GM21786 (cell line): ENCODE measurements around the gene DOK1.

Source experiments
- ATAC-seq: cut with Tn5 transposase; IDR thresholded peaks from one replicate; pipeline ENCODE4 v1.9.1; 2021; ENCODE audit not compliant: unreplicated experiment

Gene DOK1

DNA sequence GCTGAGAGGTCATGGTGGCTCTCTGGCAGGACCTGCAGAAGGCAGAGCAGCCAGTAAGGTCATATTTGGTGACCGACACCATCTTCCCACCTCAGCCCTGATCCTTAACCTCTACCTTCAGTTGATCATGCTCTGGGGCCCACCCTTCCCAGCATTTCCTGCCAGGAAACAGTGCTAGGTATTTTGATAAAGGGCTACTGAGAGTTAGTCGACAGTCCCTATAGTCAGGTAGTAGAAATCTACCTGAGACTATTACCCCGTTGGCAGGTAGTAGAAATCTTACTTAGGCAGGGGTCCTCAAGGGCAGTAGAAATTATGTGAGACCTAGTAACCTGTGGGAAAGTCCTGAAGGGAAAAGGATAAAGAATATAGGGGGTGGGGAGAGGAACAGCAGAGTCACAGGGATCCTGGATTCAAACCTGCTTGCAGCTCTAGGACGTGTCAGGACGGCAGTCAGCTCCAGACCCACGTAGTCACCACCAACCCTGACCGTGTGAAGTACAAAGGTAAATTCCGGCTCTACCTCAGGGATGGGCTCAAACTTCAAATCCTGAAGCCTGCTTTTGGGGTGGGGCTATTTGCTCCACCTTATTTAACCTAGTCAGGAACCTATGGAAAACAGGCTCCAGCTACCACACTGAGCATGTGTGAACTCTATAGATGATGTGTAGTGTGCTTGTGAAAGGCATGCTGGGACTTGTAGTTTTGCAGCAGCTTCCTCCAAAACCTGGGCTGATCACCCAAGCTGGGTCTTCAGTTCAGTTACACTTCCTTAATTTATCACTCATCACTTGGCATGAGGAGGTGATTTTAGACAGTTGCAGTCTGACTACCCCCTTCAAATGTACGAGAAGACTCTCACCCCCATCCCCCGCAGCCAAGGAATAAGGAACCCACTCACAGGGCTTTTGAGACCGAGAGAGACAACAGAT lies 28.5 kb upstream of the DOK1 start, which contains the start of gene DQX1:
TSS of gene DQX1 (minus strand) at position 515 of the 932 bp plus-strand sequence. CDS start at position 13, 502 bp downstream.
- ATAC-seq: no peak

DNA sequence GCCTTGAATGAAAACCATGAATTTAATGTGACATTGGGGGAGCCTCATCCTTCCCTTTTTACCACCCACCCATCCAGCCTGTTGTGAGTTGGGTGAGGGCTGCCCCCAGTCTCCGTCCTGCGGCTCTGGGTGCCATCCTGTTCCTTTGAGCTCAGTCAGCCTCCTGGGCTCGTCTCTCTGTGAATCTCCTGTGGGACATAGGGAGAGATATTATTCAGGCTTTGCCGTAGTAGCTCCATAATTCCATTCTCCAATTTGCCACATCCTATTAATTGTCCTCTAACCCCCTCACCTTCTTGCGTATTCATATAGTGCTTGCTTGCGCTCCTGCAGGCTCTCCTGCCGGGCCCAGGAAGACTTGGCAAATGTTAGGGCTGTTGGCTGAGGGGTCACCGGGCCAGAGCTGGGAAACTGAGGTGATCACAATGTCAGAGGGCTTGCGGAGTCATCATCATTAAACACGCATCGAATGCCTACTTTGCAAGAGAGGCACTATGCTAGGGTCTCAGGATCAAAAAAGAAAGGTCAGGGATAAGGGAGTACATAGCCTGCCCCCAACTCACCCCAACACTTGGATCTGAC lies 27.8 kb upstream of the DOK1 start:
- no peak for ATAC-seq

DNA sequence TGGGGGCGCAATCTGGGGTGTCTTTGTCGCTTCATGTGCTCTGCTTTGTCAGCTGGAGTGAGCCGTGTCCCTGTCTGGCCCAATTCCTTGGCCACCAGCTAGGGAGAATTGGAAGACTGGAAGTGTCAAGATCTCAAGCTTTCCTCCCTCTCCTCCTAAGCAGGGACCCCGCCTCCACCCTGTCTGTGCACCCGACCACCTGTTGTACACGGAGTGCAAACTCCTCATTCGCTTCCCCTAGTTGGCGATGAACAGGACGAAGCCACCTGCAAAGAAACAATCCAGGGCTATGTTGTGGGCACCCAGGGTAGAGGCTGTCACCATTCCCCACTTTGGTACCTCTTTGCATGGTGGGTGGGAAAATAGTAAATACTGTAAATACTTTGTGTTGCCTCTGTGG lies 26.8 kb upstream of the DOK1 start:
- no peak for ATAC-seq

DNA sequence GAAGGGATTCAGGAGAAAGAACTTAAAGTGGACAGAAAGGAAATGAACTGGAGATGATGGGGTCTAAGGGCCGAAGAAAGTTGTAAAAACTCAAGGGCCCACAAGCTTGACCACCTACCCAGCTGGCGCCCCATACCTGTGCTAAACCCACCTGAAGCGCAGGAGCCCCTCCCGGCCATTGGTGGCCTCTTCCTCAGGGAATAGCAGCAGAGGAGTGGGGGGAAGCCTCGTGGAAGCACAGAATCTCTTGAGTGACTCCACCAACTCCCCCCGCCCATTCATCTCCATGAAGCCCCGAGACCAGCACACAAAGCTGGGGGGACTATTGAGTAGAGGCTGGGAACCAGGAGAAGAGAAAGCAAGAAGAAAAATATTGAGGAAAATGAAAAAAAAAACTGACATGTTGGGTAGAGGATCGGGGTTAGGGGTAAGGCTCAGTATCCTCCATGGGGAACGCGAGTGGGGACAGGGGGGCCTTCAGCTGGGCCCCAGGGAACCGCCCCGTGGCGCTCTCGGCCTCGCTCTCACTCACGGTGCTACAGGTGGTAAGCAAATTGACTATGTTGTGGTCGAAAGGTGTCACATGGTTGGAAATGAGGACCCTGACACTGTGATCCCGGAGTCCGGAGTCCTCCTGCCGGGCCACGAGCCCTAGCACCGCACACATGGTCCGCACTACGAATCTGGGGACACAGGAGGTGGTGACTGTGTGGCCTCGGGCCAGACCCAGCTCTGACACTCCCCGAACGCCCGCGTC lies 25.7 kb upstream of the DOK1 start:
- peak; percentile 2 for ATAC-seq

DNA sequence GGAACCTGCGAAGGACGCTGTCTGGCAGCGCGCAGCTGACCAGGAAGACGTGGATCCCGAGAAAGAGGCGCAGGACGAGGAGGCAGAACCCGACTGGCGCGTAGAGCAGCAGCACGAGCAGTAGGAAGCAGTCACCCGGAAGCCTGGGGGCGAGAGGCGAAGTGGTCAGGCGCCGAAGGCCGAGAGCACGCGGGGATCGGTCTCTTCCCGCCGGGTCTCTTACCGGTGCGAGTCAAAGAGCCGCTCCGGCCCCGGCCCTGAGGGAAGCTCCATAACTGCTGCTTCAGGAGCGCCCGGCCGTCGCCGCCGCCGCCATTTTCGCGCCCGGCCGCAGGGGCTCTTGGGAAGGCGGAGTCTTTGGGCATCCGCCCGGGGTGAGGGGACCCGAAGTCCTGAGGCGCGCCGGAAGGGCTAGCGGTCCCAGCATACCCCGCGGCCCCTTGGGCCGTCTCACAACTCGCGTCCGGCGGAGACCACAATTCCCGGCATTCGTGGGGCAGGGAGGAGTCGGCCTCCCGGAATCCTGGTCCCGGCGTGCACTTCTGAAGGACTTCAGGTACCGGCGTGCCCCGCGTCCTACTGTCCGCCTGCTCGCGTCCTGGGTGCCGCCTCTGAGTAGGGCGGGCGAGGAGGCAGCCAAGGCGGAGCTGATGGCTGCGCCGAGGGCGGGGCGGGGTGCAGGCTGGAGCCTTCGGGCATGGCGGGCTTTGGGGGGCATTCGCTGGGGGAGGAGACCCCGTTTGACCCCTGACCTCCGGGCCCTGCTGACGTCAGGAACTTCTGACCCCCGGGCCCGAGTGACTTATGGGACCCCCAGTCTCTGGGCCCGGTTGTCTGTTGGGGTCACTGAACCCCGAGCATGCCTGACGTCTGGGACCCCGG lies 24.9 kb upstream of the DOK1 start, which contains the start of the genes AUP1 and HTRA2:
TSS of gene AUP1 (minus strand) at position 350 of the 882 bp plus-strand sequence. CDS start at position 273, 77 bp downstream.
TSS of gene HTRA2 (plus strand) at position 577 of the 882 bp plus-strand sequence. CDS start at position 651, 74 bp downstream.
- peak; percentile 78 for ATAC-seq

DNA sequence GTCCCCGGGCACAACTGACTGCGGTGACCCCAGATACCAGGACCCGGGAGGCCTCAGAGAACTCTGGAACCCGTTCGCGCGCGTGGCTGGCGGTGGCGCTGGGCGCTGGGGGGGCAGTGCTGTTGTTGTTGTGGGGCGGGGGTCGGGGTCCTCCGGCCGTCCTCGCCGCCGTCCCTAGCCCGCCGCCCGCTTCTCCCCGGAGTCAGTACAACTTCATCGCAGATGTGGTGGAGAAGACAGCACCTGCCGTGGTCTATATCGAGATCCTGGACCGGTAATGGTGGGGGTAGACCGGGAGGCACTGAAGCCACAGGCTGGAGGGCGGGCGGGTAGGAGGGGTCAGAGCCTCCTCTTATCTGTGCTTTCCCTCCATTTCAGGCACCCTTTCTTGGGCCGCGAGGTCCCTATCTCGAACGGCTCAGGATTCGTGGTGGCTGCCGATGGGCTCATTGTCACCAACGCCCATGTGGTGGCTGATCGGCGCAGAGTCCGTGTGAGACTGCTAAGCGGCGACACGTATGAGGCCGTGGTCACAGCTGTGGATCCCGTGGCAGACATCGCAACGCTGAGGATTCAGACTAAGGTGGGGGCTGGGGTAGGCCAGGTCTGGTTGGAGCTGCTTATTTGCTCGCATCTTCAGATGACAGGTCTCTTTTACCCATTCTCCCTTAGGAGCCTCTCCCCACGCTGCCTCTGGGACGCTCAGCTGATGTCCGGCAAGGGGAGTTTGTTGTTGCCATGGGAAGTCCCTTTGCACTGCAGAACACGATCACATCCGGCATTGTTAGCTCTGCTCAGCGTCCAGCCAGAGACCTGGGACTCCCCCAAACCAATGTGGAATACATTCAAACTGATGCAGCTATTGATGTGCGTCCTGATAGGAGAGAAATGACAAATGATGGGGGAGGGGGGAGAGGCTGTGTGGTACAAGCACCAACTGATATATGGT lies 24.0 kb upstream of the DOK1 start:
- peak; percentile 33 for ATAC-seq

DNA sequence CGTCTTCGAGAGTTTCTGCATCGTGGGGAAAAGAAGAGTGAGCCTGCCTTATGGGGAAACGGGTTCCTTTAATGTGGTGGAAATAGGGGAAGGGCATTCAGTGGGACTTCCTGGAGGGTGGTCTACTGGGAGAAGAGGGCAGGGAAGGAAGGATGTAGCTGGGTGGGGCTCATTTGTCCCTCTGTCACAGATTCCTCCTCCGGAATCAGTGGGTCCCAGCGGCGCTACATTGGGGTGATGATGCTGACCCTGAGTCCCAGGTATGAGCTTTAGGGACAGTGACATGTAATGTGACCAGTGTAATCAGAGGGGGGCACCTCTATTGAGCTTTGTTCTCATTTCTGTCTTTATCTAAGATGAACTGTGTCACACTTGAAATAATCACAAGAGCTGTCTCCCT lies 22.9 kb upstream of the DOK1 start:
- ATAC-seq: no peak

DNA sequence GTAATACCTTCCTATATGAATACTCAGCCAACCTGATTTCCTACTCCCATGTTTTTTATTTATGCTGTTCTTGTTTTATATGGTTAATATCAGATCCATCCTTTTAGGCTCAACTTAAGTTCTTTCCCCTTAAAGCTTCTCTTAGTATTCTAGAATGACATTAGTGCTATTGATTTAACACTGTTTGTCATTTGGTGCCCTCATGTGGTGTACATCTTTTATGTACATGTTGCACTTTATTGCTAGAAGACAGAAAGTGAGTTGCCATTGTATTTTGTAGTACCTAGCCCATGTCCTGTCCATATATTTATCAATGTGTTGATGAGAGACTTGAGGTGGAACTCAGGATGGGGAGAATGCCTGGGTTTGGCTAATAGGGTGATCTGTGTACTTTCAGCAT lies 22.3 kb upstream of the DOK1 start:
- ATAC-seq: no peak

DNA sequence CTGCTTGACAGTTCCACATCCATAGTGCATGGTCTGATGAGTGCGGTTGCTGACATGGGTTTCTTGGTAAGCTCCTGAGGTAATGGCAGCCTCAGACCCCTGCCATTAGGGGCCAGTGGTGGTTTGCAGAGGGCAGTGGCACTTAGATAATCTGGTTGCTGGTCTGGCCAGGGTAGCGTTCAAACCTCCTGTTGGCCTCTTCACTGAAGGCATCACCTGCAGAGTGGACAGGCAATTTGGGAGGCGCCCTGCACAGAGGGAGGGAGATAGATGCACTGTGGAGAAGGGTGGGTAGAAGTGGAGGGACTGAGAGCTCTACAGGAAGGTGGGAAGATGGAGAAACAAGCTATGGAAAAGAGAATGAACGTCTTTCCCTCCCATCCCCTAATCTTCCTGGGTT lies 21.1 kb upstream of the DOK1 start:
- no peak for ATAC-seq

DNA sequence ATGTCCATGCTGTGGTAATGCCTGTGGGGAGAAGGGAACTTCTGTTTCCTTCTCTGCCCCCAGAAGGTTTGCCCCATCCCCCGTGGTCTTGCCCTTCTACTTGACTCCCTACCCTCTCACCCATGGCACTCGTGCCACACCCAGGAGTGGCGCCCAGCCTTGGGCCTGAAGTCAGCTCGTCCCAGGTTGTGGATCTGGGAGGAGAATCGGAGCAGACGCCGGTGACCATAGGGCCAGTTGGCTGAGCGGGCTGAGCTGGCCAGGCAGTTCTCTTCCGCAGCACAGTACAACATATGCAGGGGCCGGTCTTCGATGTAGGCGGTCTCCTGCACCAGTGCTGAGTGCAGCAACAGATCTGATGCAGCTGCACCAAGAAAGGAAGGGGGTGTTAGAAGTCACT lies 20.1 kb upstream of the DOK1 start:
- no peak for ATAC-seq

DNA sequence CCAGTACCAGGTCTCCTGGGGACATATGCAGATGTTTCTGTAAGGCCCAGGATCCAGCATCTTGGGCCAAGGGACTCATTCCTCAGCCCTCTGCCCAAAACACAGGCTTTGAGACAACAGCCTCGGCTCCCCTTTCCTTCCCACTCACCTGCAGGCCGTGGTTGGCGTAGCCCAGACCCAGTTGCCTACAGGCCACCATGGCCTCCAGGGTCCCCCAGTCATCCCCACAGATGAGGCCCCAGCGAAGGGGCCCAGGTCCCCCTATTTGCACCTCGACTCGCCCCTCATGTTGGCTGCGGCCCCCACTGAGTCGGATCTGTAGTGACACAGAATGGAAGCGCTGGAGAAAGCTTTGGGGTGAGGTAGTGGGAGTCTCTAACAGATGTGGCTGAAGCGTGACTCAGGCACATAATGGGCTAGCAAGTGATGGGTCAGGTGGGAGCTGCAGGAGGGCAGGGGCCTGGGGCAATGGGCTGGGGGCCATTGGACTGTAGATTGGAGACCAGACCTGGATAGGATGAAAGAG lies 19.0 kb upstream of the DOK1 start:
- ATAC-seq: no peak

DNA sequence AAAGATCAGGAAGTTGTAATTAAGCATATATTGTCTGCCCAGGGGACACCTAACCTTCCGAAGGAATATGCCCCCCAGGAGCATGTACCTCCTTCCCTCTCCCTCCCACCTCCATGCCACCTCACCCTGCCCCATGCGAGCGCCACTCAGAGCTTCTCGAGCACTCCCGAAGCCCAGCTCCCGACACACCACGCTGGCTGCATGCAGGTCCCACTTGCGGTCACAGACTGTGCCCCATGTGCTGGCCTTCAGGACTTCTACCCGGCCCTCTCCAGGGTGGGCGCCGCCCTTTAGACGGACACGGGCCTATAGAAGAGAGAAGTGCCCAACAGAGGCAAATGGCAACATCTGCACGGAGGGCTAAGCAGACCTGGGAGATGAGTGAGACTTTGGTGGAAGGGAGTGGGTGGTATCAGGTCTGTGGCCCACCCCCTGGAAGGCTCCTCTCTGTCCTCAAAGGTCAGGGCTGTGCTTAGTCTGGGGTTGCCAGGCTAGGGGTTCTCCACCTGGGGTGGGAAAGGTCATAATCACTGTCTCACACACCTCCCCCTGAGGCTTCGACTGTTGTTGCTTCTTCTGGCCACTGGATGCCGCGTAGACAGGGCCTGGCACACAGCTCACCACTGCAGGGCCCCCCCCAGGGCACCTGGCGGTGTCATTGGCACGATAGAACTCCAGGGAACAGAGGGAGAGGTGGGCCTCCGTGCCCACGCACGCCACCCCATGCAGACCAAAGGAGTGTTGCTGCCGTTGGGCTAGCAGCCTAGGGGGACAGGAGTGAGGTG lies 18.2 kb upstream of the DOK1 start:
- no peak for ATAC-seq

DNA sequence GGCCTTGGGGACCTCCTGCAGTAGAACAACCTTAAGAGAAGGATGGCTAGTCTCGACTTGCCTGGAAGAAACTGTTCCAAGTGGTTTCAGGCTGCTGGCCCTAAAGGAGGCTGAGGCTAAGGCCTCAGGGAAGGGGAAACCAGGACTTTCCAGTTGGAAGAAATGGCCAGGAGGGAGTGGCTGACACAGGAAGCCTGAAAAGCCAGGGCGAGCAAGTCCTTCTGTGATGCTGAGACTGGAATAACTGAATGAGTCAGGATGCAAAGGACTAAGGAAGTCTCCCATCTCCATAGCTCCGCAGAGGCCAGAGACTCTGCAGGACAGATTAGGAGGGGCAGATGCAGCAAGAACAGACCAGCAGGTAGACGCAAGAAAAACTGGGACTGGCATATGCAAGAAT lies 17.4 kb upstream of the DOK1 start:
- no peak for ATAC-seq

DNA sequence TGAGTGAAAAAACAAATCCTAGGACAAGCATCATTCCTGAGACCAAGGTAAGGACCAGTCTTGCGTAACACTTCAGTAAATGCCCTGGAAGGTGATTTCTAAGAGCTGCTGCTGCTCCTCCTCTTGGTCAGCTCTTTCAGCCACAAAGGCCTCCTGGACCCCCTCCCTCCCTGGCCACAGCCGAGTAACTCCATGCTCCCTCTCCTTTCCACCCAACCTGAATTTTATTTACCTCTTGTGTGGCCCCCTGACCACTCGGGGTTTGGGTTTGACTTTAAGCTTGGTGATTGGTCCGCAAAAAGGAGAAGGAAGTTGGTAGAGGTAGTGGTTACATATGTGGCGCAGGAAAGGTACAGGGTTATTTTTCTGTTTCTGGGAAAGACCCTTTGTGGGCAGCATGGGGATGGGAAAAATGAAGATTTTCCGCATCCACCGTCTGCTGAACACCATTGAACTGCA lies 15.6 kb upstream of the DOK1 start:
- no peak for ATAC-seq

DNA sequence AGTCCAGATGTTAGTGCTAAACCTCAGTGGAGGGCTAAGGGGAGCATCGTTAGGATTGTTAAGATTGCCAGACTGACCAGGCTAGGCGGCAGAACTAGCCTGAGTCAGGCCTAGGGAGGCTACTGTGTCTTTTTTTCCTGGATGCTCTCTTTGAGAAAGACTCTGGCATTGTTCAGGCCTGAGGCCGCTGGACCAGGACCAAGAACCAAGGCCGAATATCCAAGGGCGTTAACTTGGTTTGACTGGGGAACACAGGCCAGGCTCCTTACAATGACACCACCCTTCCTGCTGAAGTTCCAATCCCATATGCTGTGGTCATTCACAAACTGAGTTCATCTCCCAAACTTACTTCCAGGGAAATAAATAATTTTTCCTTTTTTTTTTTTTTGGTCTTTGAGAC lies 14.2 kb upstream of the DOK1 start:
- no peak for ATAC-seq

DNA sequence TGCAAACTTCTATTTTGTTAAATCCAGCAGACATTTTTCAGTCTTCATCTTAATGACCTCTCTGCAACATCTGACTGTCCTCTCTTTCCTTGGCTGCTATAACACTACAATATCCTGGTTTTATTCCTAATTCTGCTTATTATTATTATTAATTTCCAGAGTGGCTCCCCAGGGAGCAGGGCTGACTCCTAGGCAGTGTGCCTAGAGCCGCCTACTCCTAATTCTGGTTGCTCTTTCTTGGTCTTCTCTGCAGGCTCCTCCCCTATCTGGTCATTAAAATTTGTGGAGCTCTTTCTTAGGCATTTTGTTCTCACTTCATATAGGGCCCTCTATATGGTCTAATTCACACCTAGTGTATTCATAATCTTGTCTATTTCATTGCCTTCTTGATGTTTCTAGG lies 11.5 kb upstream of the DOK1 start:
- no peak for ATAC-seq

DNA sequence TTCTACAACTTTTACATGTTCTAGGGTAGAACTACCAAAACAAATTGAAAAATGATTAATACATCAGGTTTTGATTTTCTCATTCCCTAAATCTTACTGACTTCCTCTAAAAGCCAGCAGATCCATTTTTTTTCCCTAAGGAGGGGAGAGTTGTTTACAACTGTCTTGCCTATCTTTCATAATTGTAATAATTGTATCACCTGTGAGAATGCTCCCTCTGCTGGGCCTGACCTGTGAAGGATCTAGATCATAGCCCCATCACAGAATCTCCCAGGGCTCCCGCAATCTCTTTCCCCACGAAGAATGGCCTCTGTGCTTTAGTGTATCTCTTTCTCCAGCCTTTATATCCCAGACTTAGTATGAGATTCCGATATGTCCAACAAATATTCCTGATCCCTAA lies 9.9 kb upstream of the DOK1 start:
- ATAC-seq: no peak

DNA sequence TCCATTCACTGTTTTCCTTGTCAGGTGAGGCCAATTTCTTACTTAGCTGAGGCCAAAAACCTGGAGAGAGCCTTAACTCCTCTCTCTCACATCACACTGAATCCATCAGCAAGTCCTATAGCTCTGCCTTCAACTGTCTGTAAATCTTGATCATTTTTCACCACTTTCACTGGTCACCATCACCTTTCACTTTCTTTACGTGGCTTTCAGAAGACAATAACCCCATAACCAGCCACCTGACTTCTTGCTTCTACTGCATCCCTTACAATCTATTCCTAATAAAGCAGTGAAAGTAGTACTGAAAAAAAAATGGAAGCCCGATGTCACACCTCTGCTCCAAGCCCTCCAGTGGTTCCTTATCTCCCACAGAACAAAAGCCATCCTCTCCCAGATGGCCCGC lies 8.5 kb upstream of the DOK1 start:
- ATAC-seq: no peak
